Lung (tissue), 12 donors: ENCODE measurements around the gene IFIH1. TPM values are rescaled to one million over a fixed set of nuclear protein-coding genes. Genes with fewer than 3 reads are reported as not detected.

ENCODE experiments used
- ATAC-seq: fragments of 200-7000 bp; cut with Tn5 transposase; one replicate; pipeline ENCODE4 v1.9.1; 2020; ENCODE audit warnings: moderate number of reproducible peaks; ENCODE audit not compliant: insufficient read depth, low FRiP score
- DNase-seq, 3 donors: peaks; one replicate each; pipeline ENCODE4 v3.0.0-alpha.2; 2013 to 2017
- H3K27ac ChIP-seq, 2 donors: one replicate each; pipeline ENCODE4 v1.5.1; 2013; ENCODE audit warnings: mild to moderate bottlenecking in 2 of 2, moderate library complexity in 2 of 2, control low read depth in 1 of 2, inconsistent platforms in 1 of 2, low read depth in 1 of 2, low read length in 1 of 2
- H3K27me3 ChIP-seq, 3 donors: one replicate each; pipeline ENCODE4 v1.5.1; 2013; ENCODE audit warnings: low read length in 2 of 3; ENCODE audit not compliant: control insufficient read depth in 3 of 3, insufficient read depth in 3 of 3
- H3K36me3 ChIP-seq, 4 donors: one replicate each; pipeline ENCODE4 v1.5.1; 2013; ENCODE audit warnings: low read length in 4 of 4, mild to moderate bottlenecking in 1 of 4, moderate library complexity in 1 of 4; ENCODE audit not compliant: control insufficient read depth in 4 of 4, insufficient read depth in 4 of 4
- H3K4me1 ChIP-seq, 5 donors: one replicate each; pipeline ENCODE4 v1.5.1; 2013; ENCODE audit warnings: low read length in 5 of 5, mild to moderate bottlenecking in 2 of 5, moderate library complexity in 1 of 5; ENCODE audit not compliant: control insufficient read depth in 5 of 5, insufficient read depth in 5 of 5
- H3K4me3 ChIP-seq: one replicate; pipeline ENCODE4 v1.5.1; 2013; ENCODE audit warnings: mild to moderate bottlenecking, control low read depth, moderate library complexity
- H3K9ac ChIP-seq, 2 donors: one replicate each; pipeline ENCODE4 v1.5.1; 2013; ENCODE audit warnings: low read length in 2 of 2, control low read depth in 1 of 2; ENCODE audit not compliant: insufficient read depth in 1 of 2
- H3K9me3 ChIP-seq, 4 donors: one replicate each; pipeline ENCODE4 v1.5.1; 2013; ENCODE audit warnings: low read length in 3 of 4, mild to moderate bottlenecking in 1 of 4, moderate library complexity in 1 of 4; ENCODE audit not compliant: control insufficient read depth in 4 of 4, insufficient read depth in 3 of 4
- WGBS, 2 donors: extraction: QIAGEN DNeasy Blood & Tissue Kit; methylation state at CpG; one replicate each; pipeline ENCODE4 v1.1.7; 2013; 5-methylcytosine and 5-hydroxymethylcytosine counted together
- polyA plus RNA-seq, 2 donors: library from polyadenylated mRNA; stranded (reverse); fragments of 200-250 nt; gene quantifications; one replicate each; pipeline ENCODE4 v1.2.1, GENCODE V29; 2013
- total RNA-seq, 2 donors: library from RNA; depleted of rRNA in 1 of 2; stranded (reverse); fragments of >200 nt in 1 of 2; gene quantifications; one replicate each; pipeline ENCODE4 v1.2.1, GENCODE V29; 2014 to 2021
- TF ChIP-seq, protein P1 (sequence below): IDR thresholded peaks from 2 replicates; pipeline ENCODE4 v1.5.1; 2012; ENCODE audit warnings: mild to moderate bottlenecking; ENCODE audit errors: control extremely low read depth, extremely low read depth
- donor health status: control.
- donor health status: control.
- donor health status: Bipolar disorder and iron deficiency.
- donor health status: healthy.
- donor health status: DM: yes; HTN: yes; CAD: no.

IFIH1 gene
- total and polyA plus RNA-seq, 4 donors, result 9.4 to 26.1 (median 20.1) TPM

GRCh38 chr2:162243715-162244114 is 74.8 kb downstream of the IFIH1 start:
- Histone ChIP-seq H3K36me3 (peaks cover 0 to 7% (median 0%) of the 10 kb centered on the region in 4 donors), H3K27ac (peak overlapping the region in 1 of 2 donors; percentile 45), H3K9me3 (no peaks in the 10 kb centered on the region), H3K4me1 (peaks cover 0 to 9% (median 0%) of the 10 kb centered on the region in 5 donors), H3K9ac (peak overlapping the region in 1 of 2 donors; percentile 63), H3K4me3 (no peak overlapping the region), H3K27me3 (no peaks in the 10 kb centered on the region)
- WGBS, 2 donors, result 84 to 100% methylated on average over 1 of the region's 1 CpG
- DNase-seq (no peak), ATAC-seq (no peak)
- TF ChIP-seq, protein P1, sequence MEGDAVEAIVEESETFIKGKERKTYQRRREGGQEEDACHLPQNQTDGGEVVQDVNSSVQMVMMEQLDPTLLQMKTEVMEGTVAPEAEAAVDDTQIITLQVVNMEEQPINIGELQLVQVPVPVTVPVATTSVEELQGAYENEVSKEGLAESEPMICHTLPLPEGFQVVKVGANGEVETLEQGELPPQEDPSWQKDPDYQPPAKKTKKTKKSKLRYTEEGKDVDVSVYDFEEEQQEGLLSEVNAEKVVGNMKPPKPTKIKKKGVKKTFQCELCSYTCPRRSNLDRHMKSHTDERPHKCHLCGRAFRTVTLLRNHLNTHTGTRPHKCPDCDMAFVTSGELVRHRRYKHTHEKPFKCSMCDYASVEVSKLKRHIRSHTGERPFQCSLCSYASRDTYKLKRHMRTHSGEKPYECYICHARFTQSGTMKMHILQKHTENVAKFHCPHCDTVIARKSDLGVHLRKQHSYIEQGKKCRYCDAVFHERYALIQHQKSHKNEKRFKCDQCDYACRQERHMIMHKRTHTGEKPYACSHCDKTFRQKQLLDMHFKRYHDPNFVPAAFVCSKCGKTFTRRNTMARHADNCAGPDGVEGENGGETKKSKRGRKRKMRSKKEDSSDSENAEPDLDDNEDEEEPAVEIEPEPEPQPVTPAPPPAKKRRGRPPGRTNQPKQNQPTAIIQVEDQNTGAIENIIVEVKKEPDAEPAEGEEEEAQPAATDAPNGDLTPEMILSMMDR, result no peak

DNA sequence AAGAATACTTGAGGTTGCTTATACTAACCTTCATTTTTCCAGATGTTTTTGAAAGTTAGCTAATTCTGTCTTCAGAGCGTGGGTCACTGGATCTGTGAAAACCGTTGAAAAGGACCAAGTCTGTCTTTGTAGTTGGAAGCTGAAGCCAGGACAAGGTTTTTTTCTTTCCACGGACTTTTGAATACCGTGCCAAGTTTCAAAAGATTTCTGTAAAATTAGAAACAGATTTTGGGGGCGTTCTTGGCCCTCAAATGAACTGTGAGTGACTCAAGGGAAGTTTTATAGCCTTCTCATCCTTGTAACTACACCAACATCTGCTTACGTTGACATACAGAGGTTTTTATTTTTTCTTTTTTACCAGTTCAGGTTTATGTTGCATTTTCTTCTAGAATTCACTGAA is 75.2 kb downstream of the IFIH1 start, which contains the start of gene FAP:
FAP (minus strand) TSS at position 152 of the 400 bp plus-strand sequence; CDS start at position 34, 118 bp downstream.
- Histone ChIP-seq H3K4me1 (peaks cover 0 to 9% (median 0%) of the 10 kb centered on the region in 5 donors), H3K9me3 (no peaks in the 10 kb centered on the region), H3K36me3 (peaks cover 0 to 7% (median 0%) of the 10 kb centered on the region in 4 donors), H3K9ac (peak within 1 kb of the TSS in 1 of 2 donors; percentile 65), H3K27ac (peak within 1 kb of the TSS in 1 of 2 donors; percentile 45), H3K4me3 (no peak within 1 kb of the TSS), H3K27me3 (no peaks in the 10 kb centered on the region)
- DNase-seq (peak; percentile 41 to 91 (median 89)), ATAC-seq (no peak)
- TF ChIP-seq, protein P1, result no peak
- WGBS, 2 donors, result 68 to 80% methylated on average over 6 of the region's 6 CpGs

DNA sequence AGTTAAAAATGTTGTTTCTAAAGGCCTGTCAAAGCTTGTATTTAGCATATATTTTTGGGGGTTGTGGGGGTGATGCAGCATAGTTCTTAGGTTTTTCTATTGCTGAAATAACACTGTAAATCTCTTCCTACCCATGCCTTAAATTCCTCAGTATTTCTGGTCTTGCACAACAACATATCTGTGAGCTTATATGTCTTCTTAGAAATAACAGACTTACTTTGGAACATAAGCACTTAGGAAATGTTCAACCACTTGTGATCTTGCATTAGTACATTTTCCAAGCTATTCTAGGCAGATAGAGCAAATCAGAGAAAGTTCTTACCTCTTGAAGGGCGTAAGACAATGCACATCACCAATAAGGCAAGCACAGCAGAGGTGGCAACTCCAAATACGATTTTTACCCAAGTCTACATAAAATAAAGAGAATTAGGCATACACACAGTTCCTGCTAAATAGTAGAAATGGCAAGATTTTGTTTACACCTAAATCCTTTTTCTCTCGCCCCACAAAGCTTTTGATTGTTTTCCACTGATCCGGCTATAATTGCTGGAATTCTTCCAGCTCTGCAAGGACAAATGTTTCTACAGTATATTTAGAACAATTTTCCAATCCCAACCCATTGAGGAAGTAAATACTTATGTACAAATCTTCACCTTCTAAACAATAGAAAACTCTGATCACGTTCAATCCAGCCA is 75.8 kb downstream of the IFIH1 start:
- TF ChIP-seq, protein P1, result no peak
- no peaks in the 10 kb centered on the region for H3K9me3 ChIP-seq
- peak overlapping the region in 1 of 2 donors; percentile 45 for H3K27ac ChIP-seq
- H3K36me3 ChIP-seq, result peaks cover 0 to 7% (median 1%) of the 10 kb centered on the region in 4 donors
- ATAC-seq, result no peak
- peak overlapping the region in 1 of 2 donors; percentile 63 for H3K9ac ChIP-seq
- peak in 2 of 3 donors; percentile 75 to 76 for DNase-seq
- peaks cover 0 to 9% (median 0%) of the 10 kb centered on the region in 5 donors for H3K4me1 ChIP-seq
- no peaks in the 10 kb centered on the region for H3K27me3 ChIP-seq
- 50 to 78% methylated on average over 5 of the region's 5 CpGs for WGBS, 2 donors
- no peak overlapping the region for H3K4me3 ChIP-seq
